HG02759 (cell line): ENCODE data around the gene MAP2K4.

Experiments
- ATAC-seq: cut with Tn5 transposase; IDR thresholded peaks from one replicate; pipeline ENCODE4 v1.9.1; 2021; ENCODE audit warnings: mild to moderate bottlenecking, moderate library complexity; ENCODE audit not compliant: unreplicated experiment

The MAP2K4 gene

DNA sequence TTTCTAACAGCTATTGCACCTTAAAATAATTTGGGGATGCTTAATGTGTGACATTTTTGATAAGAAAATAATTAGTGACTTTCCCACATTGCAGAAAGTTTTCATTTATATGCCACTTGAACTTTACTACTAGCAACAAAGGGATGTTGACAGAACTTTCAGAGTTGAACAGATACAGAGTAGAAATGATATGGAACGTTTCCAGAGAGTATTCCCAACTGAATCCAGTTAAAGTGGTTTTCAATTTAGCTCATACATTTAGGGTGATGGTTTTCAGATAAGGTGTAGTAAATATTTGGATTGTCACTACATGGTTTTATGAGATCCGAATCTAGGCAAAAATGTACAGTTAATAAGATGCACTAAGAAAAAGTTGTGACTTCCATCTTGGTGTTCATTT, 17.3 kb downstream of the MAP2K4 start:
- ATAC-seq = no peak

DNA sequence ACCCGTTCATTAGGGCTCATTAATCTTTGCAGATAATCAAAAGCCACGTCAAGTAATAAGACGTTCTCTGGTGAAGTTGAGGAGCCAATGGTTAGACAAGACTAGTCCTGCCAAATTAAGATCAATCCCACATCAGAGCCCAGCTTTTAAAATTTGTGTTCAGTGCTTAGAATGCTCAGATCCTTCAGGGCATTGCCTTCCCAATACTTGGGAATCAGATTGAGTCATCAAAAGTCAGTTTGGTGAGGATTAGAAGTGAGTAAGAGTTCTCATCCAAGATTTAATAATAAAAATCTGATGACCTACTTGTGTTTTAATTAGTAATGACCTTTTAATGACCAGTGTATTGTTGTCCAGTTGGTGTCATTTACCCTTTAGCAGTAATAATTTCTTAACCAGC, 19.8 kb downstream of the MAP2K4 start:
- no peak for ATAC-seq

DNA sequence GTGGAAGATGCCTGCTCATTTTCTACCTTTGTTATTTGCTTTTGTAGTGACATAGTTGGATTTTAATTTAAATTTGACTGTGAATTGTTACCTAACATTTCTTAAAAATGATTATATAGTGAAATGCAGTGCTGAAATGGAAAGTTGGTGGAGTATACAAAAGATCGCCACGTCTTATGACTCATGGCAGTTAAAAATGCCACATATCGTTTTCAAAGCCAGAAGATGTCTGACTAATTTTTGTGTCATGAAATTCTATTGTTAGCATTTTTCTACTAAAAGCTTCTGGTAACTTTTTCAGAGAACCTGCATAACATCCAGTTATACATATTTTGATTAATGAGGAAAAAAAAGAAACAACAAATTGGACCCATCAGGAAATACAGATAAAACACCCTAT, 20.6 kb downstream of the MAP2K4 start:
- no peak for ATAC-seq

DNA sequence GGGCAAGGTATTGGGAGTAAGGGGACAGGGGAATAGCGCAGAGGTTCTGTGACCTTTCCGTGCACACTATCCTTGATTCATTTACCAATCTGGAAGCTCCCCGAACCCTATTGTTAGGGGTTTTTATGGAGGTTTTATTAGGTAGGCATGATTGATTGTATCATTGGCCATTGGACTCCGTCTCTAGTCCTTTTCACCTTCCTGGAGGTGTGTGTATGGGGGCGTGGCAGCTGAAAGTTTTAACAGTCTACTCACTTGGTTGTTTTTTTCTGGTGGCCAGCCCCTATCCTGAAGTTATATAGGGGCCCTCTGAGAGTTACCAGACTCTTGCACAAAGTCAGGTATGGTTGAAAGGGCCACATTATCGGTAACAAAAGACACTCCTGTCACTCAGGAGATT, 23.0 kb downstream of the MAP2K4 start:
- no peak for ATAC-seq

DNA sequence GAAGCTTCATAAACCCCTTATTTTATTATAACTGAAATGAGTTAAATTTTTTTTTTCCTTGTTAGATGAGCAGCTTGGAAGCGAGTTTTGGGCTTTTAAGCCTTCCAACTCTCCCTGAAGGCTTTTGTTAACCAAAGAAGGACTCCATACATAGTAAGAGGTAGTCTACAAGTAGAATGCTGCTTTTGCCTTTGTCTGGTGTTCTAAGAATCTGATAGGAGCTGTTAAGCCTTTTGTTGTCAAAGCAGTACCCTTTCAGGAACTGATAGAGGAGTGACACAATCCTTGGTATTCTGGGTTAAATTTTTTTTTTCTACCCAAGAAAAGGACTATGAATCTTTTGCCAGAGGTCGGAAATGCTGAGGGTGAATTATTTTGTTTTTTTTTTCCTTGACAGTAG, 26.1 kb downstream of the MAP2K4 start:
- ATAC-seq = no peak

GRCh38 chr17:12047681-12048376, 27.2 kb downstream of the MAP2K4 start:
- ATAC-seq = no peak

DNA sequence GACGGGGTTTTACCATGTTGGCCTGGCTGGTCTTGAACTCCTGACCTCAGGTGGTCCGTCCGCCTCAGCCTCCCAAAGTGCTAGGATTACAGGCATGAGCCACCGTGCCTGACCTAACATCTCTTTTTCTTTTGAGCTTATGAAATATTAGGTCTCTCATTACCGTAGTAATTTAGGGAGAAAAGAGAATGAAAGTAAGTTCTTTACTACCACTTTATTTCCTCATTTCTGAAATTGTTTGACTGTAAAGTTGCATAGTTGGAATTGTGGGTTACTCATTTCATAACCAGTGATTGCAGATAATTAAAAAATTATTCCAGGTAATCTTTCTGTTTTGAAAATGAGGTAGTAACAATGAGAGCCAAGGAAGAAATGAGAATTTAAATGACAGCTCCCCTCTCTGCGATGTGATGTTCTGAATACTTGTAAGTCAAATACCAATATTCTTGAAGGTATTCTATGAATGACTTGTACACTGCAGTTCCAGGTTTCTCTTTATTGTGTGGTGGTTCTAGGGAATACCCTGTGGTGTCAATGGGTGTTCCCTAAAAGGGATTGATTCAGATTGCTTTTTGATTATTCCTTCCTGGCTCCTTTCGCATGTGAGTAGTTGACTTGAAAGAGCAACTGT, 28.3 kb downstream of the MAP2K4 start:
- ATAC-seq = no peak

DNA sequence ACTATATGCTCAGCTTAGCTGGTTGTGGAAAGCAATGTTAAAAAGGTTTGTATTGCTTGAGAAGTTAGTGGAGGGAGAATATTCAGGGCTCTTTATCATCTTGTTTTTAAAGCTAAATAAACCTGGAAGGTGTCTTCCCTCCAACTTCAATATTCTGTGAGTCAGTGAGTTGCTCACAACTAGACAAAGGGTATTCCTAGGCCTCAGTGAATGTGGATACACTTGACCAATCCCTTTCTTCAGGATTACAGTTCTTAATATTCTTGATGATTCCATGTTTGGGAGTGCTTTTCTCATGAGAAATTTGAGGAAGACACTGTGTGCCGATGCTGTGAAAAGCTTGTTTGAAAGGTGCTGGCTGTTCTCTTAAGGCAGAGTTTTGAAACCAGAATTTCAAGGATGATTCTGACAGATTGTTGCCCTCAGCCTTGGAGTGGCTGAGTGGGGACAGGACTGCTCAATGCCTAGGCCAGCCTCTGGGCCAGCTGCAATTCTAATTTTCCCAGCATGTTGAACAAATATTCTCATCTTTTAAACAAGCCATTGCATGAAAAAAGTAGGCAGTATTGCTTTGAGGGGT, 30.1 kb downstream of the MAP2K4 start:
- no peak for ATAC-seq

DNA sequence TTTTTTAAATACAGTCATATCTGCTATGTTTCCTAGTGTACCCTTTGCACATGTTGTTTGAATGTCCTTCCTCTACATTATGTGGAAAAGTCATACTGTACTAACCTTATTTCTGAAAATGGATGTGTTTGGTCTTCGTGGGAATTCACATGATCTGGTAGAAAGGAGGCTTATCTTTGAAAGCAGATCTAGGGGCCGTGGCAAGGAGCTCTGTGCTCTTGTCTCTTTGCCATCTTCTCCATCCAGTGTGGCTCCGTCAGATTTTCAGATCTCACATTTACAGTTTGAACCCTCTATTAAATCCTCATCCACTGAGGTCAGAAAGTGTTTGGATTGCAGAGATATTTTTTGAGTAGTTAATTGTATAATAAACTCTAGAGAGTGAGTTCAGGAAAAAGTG, 32.9 kb downstream of the MAP2K4 start:
- ATAC-seq = no peak

DNA sequence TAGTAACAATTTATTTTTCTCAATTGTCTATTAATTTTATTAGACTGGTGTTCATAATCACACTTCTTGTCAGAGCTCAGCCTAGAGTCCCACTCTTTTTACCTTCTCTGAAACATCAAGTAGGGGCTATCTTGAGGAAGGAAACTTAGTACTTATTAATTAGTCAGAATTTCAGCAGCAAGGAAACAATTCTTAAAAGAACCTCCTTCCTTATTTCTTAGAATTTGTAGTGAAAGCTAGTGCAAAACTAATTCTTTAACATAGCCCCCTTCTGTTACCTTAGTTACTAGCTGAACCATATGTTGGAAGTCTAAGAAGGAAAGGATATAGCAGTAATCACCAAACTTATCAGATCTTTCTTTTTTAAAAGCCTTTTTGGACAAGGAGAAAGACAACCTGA, 35.2 kb downstream of the MAP2K4 start:
- no peak for ATAC-seq

- no peak for ATAC-seq
These were observed 36.8 kb downstream of the MAP2K4 start for GRCh38 chr17:12057520-12057919.

DNA sequence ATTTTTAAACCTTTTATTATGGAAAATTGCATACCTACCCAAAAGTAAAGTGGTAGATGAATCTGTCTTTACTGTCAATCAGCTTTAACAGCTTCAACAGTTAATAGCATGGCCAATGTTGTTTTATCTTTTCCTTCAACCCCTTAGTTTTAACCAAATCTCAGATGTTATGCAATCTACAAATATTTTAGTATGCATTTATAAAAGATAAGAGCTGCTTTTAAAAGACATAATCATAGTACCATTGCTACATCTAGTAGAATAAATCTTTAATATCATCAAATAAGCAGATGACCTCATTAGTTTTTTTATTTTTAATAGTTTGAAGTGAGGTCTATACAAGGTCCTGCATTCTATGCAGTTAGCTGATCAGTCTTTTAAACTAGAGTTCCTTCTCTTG, 37.9 kb downstream of the MAP2K4 start:
- ATAC-seq = no peak

- no peak for ATAC-seq
These were observed 41.6 kb downstream of the MAP2K4 start for GRCh38 chr17:12062249-12062648.

DNA sequence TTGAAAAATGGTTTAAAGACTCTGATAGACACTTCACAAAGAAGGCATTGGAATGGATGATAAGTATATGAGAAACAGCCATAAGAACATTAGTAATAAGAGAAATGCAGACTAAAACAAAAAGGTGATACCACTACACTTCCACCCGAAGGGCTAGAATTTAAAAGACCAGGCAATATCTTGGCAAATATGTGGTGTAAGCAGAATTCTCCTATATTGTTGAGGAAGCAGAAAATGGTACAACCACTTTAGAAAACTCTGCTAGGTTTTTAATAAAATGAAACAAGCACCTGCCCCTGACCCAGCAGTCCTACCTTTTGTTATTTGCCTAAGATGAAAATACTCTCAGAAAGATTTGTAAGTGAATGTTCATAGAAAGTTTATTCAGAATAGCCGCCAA, 43.7 kb downstream of the MAP2K4 start:
- ATAC-seq = no peak

DNA sequence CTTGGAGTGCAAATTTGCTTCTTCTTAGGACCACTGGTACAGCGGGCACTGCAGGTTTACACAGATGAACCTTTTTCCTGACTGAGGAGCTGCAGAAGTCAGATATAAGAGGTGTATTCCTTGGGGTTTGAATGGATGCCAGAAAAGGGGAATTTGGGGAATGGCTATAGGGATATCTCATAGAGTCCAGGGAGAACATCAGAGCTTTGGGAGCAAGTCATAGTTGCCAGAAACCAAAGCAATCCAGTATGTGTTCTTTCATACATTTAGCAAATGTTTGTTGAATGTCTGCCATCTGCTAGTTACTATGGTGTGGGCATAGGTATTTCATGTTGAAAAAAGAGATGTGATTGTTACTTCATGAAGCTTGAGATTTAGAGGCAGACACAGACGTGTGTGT, 46.8 kb downstream of the MAP2K4 start:
- ATAC-seq = no peak

DNA sequence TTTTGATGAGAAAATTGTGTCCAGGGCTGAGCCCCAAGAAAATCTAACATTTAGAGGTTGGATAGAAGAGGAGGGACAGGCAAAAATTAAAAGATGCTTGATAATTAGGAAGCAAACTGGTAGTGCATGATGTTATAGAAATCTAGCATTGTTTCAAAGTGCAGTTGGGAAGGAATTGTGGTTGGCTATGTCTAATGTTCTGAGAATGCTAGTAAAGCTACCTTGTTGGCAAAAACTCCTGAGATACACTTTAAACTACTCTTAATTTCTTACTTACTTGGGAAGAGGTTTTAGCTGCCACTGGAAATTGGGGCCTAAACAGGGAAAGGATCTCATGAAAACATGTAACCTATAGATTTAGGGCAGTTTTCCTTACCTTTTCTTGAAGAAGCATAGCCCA, 48.3 kb downstream of the MAP2K4 start:
- no peak for ATAC-seq

DNA sequence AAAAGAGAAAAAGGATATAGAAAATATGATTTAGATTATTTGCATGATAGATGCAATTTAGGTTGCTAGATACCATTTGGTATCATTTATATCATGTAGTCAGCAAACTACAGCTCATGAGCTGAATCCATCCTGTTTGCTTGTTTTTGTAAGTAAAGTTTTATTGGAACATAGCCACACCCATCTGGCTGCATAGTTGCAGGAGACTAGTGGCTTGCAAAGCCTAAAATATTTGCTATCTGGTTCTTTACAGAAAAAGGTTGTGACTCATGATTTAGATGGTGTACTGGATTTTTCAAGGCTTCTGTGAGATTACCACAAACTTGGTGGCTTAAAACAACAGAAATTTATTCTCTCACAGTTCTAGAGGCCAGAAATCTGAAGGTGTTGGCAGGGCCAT, 49.9 kb downstream of the MAP2K4 start:
- no peak for ATAC-seq

DNA sequence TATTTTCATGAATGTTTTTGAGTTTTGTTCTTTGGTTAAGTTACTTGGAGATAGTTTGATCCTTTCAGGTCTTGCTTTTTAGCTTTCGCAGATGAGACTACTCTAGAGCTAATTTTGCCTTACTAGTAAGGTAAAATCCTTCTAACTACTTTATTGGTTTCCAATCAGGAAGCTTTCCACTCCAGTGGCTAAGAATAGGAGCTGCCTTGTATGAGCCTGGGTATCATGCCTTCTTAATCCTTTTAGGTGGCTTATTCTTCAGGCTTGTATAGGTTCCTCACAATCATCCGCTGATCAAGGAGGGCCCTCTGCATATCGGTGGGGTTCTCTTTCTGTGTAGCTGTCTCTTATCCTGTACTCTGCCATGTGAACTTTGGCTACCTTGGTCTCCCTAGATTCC, 53.7 kb downstream of the MAP2K4 start:
- no peak for ATAC-seq

GRCh38 chr17:12077773-12078172, 57.1 kb downstream of the MAP2K4 start:
- ATAC-seq = no peak

DNA sequence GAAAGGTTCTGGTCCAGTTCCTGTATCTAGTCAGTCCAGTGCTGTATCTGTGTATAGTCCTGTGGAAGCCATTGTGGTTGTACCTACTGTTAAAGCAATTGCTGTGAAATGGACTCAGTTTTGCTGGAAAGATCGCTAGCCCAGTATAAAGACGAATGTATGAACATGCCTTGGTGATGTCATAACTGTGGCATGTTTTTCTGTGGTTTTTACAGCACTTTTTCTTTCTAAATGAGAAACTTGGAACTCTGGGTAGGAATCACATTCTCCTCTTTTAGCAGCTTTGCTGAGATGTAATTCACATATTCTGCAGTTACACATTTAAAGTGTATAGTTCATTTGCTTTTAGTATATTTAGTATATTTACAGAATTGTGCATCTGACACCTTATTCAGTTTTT, 58.1 kb downstream of the MAP2K4 start:
- no peak for ATAC-seq

- ATAC-seq = no peak
These were observed 61.0 kb downstream of the MAP2K4 start for GRCh38 chr17:12081720-12082119.

DNA sequence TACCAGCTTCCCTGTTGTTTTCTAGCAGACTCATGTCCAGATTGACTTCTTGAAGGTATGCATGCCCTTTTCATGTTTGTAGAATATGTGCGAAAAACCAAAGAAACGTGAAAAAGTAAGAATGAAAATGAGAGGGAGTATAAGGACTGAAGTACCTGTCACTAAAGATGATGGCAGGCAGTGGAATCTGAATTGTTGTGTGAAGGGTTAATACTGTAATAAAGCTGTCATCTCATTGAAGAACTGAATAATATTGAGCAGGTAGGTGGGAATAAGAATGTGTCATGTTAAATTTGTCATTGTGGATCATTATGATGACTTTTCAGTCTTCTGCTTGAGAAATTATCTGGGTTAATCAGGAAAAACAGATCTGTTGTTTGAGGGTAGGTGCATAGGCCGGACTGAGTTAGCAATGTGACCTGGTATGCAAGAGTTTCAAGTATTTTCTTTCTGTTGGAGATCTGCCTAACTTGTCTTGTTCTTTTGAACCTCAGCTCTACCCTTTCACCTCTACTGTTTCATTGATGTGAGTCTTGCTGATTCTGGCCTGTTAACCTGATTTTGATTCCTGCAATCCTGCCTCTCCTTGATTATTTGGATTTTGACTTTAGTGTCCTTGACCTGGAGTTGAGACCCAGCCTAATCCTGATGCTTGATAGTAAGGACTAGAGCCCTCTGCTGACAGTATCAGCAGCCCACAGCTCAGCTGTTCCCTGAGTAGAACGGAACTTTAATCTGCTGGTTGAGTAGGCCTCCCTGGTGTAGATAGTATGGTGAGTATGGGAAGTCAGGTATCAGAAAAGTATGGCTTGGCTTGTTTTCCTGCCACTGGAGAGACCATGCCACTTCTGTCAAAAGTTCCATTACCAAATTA, 64.6 kb downstream of the MAP2K4 start:
- no peak for ATAC-seq
